Activated T-helper 1 cell treated with anti-CD3 and anti-CD28 coated beads, Interleukin-2, amount 50 U/mL, for 16 hours (primary cell): ENCODE measurements around the gene TRABD2B.

ENCODE experiments used
- DNase-seq, 2 donors: peaks; one replicate each; pipeline ENCODE4 v3.0.0-alpha.2; 2020; ENCODE audit warnings: low read depth in 1 of 2, low spot score in 1 of 2

TRABD2B gene

GRCh38 chr1:47997289-47998200 is at the start of gene TRABD2B:
TRABD2B (minus strand) TSS chr1:47997385.
- peak; percentile 37 to 38 for DNase-seq

- DNase-seq, result no peak
These were observed 47.1 kb upstream of the TRABD2B start for GRCh38 chr1:48044311-48044710.

- no peak for DNase-seq
These were observed 46.4 kb upstream of the TRABD2B start for GRCh38 chr1:48043622-48044021.

GRCh38 chr1:48040154-48040553 is 43.0 kb upstream of the TRABD2B start:
- DNase-seq, result no peak

- DNase-seq, result no peak
These were observed 42.2 kb upstream of the TRABD2B start for GRCh38 chr1:48039088-48040054.

- no peak for DNase-seq
These were observed 41.1 kb upstream of the TRABD2B start for GRCh38 chr1:48038270-48038767.

GRCh38 chr1:48036710-48037355 is 39.6 kb upstream of the TRABD2B start:
- DNase-seq, result no peak

- DNase-seq, result no peak
These were observed 38.4 kb upstream of the TRABD2B start for GRCh38 chr1:48035371-48036141.

- DNase-seq, result no peak
These were observed 36.4 kb upstream of the TRABD2B start for GRCh38 chr1:48033495-48034045.

GRCh38 chr1:48031676-48032075 is 34.5 kb upstream of the TRABD2B start:
- no peak for DNase-seq

GRCh38 chr1:48030696-48031365 is 33.6 kb upstream of the TRABD2B start:
- DNase-seq, result no peak

GRCh38 chr1:48030211-48030610 is 33.0 kb upstream of the TRABD2B start:
- no peak for DNase-seq

- no peak for DNase-seq
These were observed 31.3 kb upstream of the TRABD2B start for GRCh38 chr1:48028218-48029069.

- no peak for DNase-seq
These were observed 30.3 kb upstream of the TRABD2B start for GRCh38 chr1:48027533-48027835.

- DNase-seq, result no peak
These were observed 29.7 kb upstream of the TRABD2B start for GRCh38 chr1:48026701-48027532.

- DNase-seq, result no peak
These were observed 29.1 kb upstream of the TRABD2B start for GRCh38 chr1:48026275-48026674.

- no peak for DNase-seq
These were observed 27.9 kb upstream of the TRABD2B start for GRCh38 chr1:48025076-48025475.

- DNase-seq, result no peak
These were observed 26.3 kb upstream of the TRABD2B start for GRCh38 chr1:48023488-48023887.
